NB4 (cell line): Measurements from ENCODE around the gene SUMO3.

ENCODE experiments used
- DNase-seq: peaks from one replicate; pipeline ENCODE4 v3.0.0; 2010; ENCODE audit warnings: low read depth
- H3K4me3 ChIP-seq: one replicate; pipeline ENCODE4 v1.5.1; 2011; ENCODE audit warnings: mild to moderate bottlenecking, low read depth, low read length, moderate library complexity
- CTCF ChIP-seq: IDR thresholded peaks from one replicate; pipeline ENCODE4 v1.5.1; 2012; ENCODE audit warnings: low read depth, low read length
- MYC ChIP-seq: IDR thresholded peaks from 2 replicates; pipeline ENCODE4 v1.6.1; 2011; ENCODE audit warnings: low read depth, low read length
- POLR2A ChIP-seq: IDR thresholded peaks from 2 replicates; pipeline ENCODE4 v1.6.1; 2011; ENCODE audit warnings: mild to moderate bottlenecking; ENCODE audit not compliant: insufficient read length; ENCODE audit errors: extremely low read depth
- TF ChIP-seq, protein P1 (sequence below): IDR thresholded peaks from 2 replicates; pipeline ENCODE4 v1.6.1; 2011; ENCODE audit warnings: low read depth, low read length

SUMO3 gene

GRCh38 chr21:44844256-44844655 lies 26.4 kb upstream of the SUMO3 start:
- no peak overlapping the region for H3K4me3 ChIP-seq
- DNase-seq = no peak
- TF ChIP-seq CTCF (no peak), MYC (no peak), POLR2A (no peak)
- TF ChIP-seq, protein P1, sequence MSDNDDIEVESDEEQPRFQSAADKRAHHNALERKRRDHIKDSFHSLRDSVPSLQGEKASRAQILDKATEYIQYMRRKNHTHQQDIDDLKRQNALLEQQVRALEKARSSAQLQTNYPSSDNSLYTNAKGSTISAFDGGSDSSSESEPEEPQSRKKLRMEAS = no peak

DNA sequence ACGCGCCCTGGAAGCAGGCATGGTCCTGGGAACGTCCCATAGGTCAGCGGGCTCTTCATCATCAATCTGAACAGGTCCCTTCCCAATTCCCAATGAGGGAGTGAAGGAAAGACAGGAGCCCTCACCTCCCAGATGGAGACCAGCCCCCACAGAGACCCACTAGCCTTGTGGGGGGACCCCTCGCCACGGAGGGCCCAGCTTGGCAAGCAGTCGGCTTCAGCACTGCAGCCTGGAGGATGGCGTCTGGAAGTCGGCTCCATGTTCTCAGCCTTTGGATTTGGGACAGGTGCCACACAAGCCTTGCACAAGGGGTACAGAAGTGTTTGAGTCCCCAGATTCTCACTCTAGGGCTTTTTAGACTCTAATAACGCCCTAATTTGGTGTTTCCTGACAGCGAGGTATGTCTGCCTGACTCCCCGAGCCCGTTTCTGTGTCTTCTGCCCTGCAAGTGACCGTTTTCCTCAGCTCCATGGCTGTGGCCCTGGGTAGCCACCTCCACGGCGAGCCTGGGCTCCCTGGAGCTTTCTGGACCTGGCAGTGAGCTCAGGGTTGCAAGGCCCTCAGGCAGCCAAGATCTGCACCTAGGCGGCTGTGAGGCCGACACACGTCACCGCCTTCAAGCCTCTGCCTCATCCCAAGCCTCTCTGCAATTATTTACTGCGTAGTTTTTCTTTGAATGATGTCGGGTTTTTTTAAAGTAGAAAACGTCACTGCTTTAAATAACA lies 25.0 kb upstream of the SUMO3 start:
- no peak overlapping the region for H3K4me3 ChIP-seq
- no peak for DNase-seq
- TF ChIP-seq CTCF = no peak
- TF ChIP-seq, protein P1 = no peak
- no peak for TF ChIP-seq POLR2A
- no peak for TF ChIP-seq MYC

GRCh38 chr21:44842087-44842486 lies 24.2 kb upstream of the SUMO3 start:
- no peak for DNase-seq
- no peak overlapping the region for H3K4me3 ChIP-seq
- no peak for TF ChIP-seq POLR2A

GRCh38 chr21:44840771-44841170 lies 22.9 kb upstream of the SUMO3 start:
- no peak for DNase-seq
- TF ChIP-seq POLR2A (no peak), MYC (no peak), CTCF (no peak)
- TF ChIP-seq, protein P1 = no peak
- no peak overlapping the region for H3K4me3 ChIP-seq

GRCh38 chr21:44838951-44839350 lies 21.1 kb upstream of the SUMO3 start:
- TF ChIP-seq MYC = no peak
- TF ChIP-seq, protein P1 = no peak
- TF ChIP-seq CTCF = no peak
- TF ChIP-seq POLR2A = no peak
- no peak for DNase-seq

DNA sequence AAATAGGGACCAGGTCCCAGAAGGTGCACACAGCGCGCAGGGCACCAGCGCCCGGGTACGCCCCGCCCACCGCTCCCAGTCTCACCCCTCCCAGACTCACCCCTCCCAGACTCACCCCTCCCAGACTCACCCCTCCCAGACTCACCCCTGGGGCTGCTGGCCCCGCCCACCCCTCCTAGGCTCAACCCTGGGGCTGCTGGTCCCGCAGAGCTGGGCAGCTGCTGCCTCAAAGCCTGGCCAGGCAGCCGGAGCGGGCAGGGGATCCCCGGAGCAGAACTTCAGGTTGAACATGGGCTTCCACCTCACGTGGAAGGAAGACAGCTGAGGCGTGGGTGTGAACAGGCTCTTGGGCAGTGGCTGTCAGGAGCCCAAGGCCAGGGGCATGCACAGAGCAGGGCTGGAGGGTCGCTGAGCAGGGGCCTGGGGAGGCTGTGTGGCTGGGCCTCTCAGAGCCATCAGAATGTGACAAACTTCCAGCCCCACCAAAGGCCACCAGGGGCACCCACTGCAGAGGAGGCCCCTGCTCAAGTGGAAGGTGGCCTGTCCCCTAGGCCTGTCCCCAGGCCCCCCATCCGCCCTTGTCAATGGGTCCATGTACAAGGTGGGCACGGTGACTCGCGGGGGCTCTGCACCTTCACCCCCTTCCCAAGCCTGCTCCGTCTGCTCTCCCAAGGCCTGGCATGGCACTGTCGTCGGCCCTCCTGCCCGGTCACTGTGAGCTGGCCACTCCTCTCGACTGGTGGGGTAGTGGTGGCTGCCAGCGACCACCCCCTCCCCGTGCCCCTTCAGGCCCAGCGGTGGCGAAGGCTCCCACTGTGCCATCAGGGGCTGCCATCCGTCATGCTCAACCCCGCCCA lies 20.4 kb upstream of the SUMO3 start:
- DNase-seq = no peak
- TF ChIP-seq, protein P1 = no peak
- TF ChIP-seq MYC (no peak), CTCF (no peak), POLR2A (no peak)
- H3K4me3 ChIP-seq = no peak overlapping the region

More at GRCh38 chr21:44838951-44839350, 21.1 kb upstream of the SUMO3 start:
- no peak overlapping the region for H3K4me3 ChIP-seq
